ENCODE measurements around the gene ECM2. TPM values are rescaled to one million over a fixed set of nuclear protein-coding genes. Genes with fewer than 3 reads are reported as not detected.

The ECM2 gene
- polyA plus RNA-seq, 1 experiment: 2.2 TPM

- Histone ChIP-seq H3K27me3 (ENCODE audit: control insufficient read depth, insufficient read depth, low read length) (no peaks in the 10 kb centered on the region), H3K4me3 (ENCODE audit: low read depth, low read length) (no peak overlapping the region), H3K27ac (ENCODE audit: low read depth, low read length) (no peak overlapping the region), H3K9me3 (ENCODE audit: control insufficient read depth, insufficient read depth, low read length) (no peaks in the 10 kb centered on the region)
- ChIA-PET CTCF (no interaction called here), POLR2A (no interaction called here)
- no peak for DNase-seq (ENCODE audit: low read depth, low spot score)
- no peak for TF ChIP-seq CTCF (IDR thresholded peaks at IDR 0.05; ENCODE audit: low read depth, low read length)
Observed at GRCh38 chr9:92514635-92515034, 21.2 kb downstream of the ECM2 start.

GRCh38 chr9:92513349-92513748, 22.4 kb downstream of the ECM2 start:
- no peaks in the 10 kb centered on the region for H3K9me3 ChIP-seq (ENCODE audit: control insufficient read depth, insufficient read depth, low read length)
- ChIA-PET POLR2A (no interaction called here), CTCF (interaction anchor here (1.5 kb wide), 1 partner anchor 14 kb away, joined by 3 read pairs; no protein-coding TSS in a partner anchor)
- no peak for TF ChIP-seq CTCF (IDR thresholded peaks at IDR 0.05; ENCODE audit: low read depth, low read length)
- H3K27ac ChIP-seq (ENCODE audit: low read depth, low read length): no peak overlapping the region
- no peaks in the 10 kb centered on the region for H3K27me3 ChIP-seq (ENCODE audit: control insufficient read depth, insufficient read depth, low read length)
- H3K4me3 ChIP-seq (ENCODE audit: low read depth, low read length): no peak overlapping the region
- no peak for DNase-seq (ENCODE audit: low read depth, low spot score)

GRCh38 chr9:92512622-92513021, 23.2 kb downstream of the ECM2 start:
- TF ChIP-seq CTCF (IDR thresholded peaks at IDR 0.05; ENCODE audit: low read depth, low read length): no peak
- Histone ChIP-seq H3K9me3 (ENCODE audit: control insufficient read depth, insufficient read depth, low read length) (no peaks in the 10 kb centered on the region), H3K27me3 (ENCODE audit: control insufficient read depth, insufficient read depth, low read length) (no peaks in the 10 kb centered on the region), H3K4me3 (ENCODE audit: low read depth, low read length) (no peak overlapping the region), H3K27ac (ENCODE audit: low read depth, low read length) (no peak overlapping the region)
- ChIA-PET CTCF (interaction anchor here (1.5 kb wide), 1 partner anchor 13 kb away, joined by 3 read pairs; no protein-coding TSS in a partner anchor), POLR2A (no interaction called here)
- no peak for DNase-seq (ENCODE audit: low read depth, low spot score)

- H3K4me3 ChIP-seq (ENCODE audit: low read depth, low read length): no peak overlapping the region
- POLR2A ChIA-PET: no interaction called here
- CTCF ChIA-PET: no interaction called here
- TF ChIP-seq CTCF (IDR thresholded peaks at IDR 0.05; ENCODE audit: low read depth, low read length): no peak
- no peaks in the 10 kb centered on the region for H3K27me3 ChIP-seq (ENCODE audit: control insufficient read depth, insufficient read depth, low read length)
- H3K27ac ChIP-seq (ENCODE audit: low read depth, low read length): no peak overlapping the region
- DNase-seq (ENCODE audit: low read depth, low spot score): no peak
- H3K9me3 ChIP-seq (ENCODE audit: control insufficient read depth, insufficient read depth, low read length): no peaks in the 10 kb centered on the region
Observed at GRCh38 chr9:92510747-92511146, 25.0 kb downstream of the ECM2 start.

- H3K4me3 ChIP-seq (ENCODE audit: low read depth, low read length): no peak overlapping the region
- ChIA-PET CTCF (interaction anchor here (0.5 kb wide), 1 partner anchor 13 kb away, joined by 3 read pairs; no protein-coding TSS in a partner anchor), POLR2A (no interaction called here)
- no peaks in the 10 kb centered on the region for H3K9me3 ChIP-seq (ENCODE audit: control insufficient read depth, insufficient read depth, low read length)
- no peak overlapping the region for H3K27ac ChIP-seq (ENCODE audit: low read depth, low read length)
- H3K27me3 ChIP-seq (ENCODE audit: control insufficient read depth, insufficient read depth, low read length): no peaks in the 10 kb centered on the region
- no peak for DNase-seq (ENCODE audit: low read depth, low spot score)
- TF ChIP-seq CTCF (IDR thresholded peaks at IDR 0.05; ENCODE audit: low read depth, low read length): no peak
Observed at GRCh38 chr9:92509050-92509449, 26.7 kb downstream of the ECM2 start.
